ENCODE results near the gene BBIP1. TPM values are rescaled to one million over a fixed set of nuclear protein-coding genes. Genes with fewer than 3 reads are reported as not detected.

Gene BBIP1
- total RNA-seq, 1 donor from 2014 or later = 17.9 TPM

GRCh38 chr10:110863956-110864355 lies 55.0 kb downstream of the BBIP1 start:
- DNase-seq (ENCODE audit: low read depth in 2 of 2) = no peak

DNA sequence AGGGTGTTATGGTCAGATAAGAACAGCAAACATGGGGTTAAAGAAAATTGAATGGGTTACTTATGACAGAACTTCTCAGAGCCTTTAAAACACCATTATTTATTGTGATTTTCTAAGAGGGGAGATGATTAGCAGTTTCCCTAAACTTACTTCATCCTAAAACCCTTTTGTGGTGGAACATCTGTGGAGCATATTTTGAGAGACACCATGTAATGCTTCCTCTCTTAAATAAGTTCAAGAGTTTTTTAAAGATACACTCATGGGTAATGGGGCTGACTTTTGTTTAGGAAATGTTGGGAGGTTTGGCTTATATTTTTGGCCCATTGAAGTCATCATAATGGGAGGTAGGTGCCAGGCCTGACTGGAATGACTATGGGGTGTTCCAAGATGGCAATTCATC lies 55.6 kb downstream of the BBIP1 start:
- no peak for DNase-seq (ENCODE audit: low read depth in 2 of 2)

DNA sequence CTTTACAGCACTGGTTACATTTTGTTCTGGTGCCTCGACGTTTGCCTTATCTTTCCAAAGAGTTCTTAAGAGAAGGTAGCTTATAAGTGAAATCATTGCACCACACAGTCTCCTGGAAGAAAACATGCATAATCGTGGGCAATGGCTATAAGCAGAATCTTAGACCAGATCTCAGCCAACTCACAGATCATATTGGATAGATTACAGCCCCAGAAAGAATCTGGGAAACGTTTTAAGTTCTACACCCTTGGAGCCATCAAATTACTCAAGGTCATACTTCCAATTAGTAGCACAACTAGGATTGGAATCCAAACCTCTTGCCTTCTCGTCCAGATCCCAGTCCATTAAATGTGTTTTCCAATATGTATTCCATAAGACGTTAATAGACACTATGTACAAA lies 56.0 kb downstream of the BBIP1 start:
- DNase-seq (ENCODE audit: low read depth in 2 of 2) = no peak

DNA sequence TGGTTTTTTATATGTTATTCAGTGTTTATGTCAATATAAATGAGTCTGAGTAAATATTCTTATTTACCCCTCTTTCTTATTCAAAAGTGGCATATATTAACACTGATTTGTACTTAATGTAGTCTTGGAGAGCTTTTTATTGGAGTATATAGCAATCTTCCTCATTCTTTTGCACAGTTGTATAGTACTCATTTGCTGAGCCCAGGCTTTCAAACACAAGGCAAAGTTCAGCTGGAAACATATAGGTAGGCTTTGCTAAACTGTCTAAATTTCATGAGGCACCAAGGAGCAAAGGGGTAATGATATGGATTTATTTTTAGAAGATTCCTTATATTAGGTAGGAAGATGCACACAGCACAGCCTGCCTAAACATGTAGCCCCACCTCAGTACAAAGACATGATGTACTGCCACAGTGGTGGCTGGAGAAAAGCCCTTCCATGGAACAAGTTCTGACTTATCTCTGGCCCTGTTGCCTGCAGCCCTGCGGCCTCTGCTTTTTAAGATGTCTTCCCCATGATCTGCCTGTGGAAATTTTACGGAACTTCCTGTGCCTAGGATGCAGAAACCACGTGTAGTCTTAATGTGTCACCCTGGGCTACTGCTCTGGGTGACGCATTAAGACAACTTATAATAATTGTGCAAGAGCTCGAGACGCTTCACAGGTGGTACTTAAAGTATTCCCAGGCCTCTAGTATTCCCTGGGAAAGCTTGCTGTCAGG lies 56.9 kb downstream of the BBIP1 start:
- no peak for DNase-seq (ENCODE audit: low read depth in 2 of 2)

DNA sequence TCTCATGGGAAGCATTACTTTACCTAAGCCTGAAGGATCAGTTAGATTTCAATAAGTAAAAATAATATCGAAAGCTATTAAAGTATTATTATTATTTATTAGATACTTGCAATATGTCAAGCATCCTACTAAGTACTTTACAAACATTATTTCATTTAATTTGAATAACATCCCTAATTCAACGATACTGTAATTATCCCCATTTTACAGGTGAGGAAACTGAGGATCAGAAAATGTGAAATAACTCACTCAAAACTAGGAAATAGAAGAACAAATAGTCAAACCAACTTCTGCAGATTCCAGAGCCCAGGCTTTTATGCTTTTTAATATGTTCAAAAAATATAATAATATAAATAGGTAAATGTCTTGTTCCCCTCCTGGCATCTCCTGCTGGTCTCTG lies 57.5 kb downstream of the BBIP1 start:
- no peak for DNase-seq (ENCODE audit: low read depth in 2 of 2)

- DNase-seq (ENCODE audit: low read depth in 2 of 2) = no peak
Measured at GRCh38 chr10:110860576-110861241, 58.3 kb downstream of the BBIP1 start.

- DNase-seq (ENCODE audit: low read depth in 2 of 2) = no peak
Measured at GRCh38 chr10:110859973-110860376, 59.0 kb downstream of the BBIP1 start.

DNA sequence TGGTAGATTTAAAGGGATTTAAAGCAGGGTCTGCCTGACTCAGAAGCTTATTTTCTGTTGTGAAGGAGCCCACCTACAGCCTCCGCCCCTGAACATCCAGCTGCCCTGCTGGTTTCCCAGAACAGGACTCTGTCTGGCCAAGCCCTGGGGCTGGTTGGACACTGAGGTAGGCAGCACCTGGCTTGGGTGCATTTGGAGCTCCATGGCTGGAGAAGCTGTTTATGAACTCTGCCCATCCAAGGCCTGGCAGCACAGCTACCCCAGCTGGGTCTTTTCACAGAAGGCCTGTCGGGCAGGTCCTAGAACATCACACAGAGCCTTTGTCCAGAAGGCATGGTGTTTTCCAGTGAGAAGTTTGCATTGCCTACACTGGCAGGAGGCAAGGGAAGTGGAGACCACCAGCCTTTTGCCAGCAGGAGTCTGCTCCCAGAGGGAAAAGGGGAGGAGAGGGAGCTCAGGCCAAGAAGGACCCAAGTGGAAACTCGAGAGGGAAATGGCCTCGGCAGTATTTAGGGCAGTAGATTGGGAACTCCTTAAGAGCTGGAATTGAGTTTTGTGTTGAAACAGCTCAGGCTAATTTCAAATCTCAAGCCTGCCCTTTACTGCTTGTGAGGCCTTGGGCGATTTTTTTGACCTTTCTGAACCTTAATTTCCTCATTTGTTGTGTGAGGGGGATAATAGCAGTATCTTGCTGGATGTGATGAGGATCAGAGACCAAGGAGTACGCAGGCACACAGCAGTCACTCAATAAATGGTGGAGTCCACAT lies 59.6 kb downstream of the BBIP1 start:
- DNase-seq (ENCODE audit: low read depth in 2 of 2) = no peak

GRCh38 chr10:110858297-110858934 lies 60.6 kb downstream of the BBIP1 start:
- DNase-seq (ENCODE audit: low read depth in 2 of 2) = no peak

GRCh38 chr10:110857265-110858171 lies 61.5 kb downstream of the BBIP1 start:
- DNase-seq (ENCODE audit: low read depth in 2 of 2) = no peak

- DNase-seq (ENCODE audit: low read depth in 2 of 2) = no peak
Measured at GRCh38 chr10:110853921-110854605, 64.9 kb downstream of the BBIP1 start.

DNA sequence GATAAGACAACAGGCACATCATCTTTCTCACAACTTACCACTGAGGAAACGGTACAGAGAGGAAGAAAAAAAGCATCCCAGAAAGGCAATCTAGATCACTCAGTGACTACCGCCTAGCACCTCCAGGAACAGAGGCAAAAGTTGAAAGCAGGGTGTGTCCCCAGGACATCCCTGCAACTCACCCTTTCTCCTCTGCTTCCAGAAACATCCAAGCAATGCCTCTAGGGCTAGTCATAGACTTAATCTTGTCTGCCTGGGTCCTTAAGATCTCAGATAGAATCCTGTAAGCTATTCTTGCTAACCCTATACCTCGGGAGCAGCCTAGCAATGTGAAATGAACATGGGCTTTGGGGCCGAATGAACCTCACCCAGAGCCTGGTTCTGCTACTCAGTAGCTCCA lies 66.0 kb downstream of the BBIP1 start:
- DNase-seq (ENCODE audit: low read depth in 2 of 2) = no peak

- DNase-seq (ENCODE audit: low read depth in 2 of 2) = peak in 1 of 2 donors; percentile 15
Measured at GRCh38 chr10:110852255-110852896, 66.6 kb downstream of the BBIP1 start.

GRCh38 chr10:110851020-110851612 lies 67.9 kb downstream of the BBIP1 start:
- DNase-seq (ENCODE audit: low read depth in 2 of 2) = no peak

DNA sequence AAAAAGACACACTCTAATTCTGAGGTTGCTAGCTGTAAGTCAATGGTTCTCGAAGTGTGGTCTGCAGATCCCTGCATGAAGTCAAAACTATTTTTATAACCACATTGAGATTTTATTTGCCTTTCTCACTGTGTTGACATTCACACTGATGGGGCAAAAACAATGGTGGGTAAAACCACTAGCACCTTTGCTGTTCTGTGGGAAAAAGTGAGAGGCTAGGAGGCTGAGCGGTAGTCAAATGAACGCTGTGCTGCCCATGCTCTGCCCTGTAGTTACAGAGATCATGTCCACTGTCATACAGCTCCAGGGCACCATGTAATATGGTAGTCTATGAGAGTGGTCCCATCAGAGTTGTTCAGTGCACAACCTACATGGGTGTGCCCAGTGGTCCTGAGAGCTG lies 68.9 kb downstream of the BBIP1 start:
- no peak for DNase-seq (ENCODE audit: low read depth in 2 of 2)
